ENCODE results near the gene SVBP.

The SVBP gene

DNA sequence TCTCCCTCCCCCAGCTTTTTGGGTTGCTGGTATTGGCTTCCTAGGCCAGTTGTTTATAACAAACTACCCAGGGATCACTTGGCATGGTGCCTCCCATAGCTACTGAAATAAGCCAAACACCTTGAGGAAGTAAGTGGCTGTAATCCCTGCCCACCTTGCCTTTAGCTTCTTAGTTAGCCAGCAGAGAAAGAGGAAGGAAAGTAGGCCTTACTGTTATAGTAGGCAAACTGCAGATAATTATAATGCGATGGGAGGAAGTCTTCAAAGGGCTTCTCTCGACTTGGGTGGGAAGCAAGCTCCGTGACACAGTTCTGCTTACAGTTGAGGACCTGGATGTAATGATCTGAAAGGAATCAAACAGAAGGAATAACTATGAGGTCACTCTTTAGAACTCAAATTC lies 58.6 kb downstream of the SVBP start:
- peak; percentile 14 for DNase-seq

DNA sequence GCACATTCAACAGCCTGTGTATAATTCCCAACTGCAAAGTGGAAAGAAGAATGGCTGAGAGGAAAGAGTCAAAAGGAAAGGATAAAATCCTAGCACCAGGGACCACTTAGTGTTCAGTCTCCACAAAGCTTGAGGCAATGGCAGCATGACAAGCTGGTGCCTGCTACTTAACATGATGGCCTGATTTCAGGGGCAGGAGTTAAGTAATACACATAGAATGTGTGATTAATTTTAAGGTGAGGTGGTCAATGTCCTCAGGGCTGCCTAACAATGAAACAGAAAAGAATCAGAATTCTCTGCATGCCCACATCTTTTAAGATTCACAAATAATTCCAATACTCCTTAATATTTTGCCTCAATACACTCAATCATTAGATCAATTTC lies 59.3 kb downstream of the SVBP start:
- DNase-seq, result no peak
